Ascending aorta (tissue), 2 donors: ENCODE results near the gene PRKAG2. TPM values are rescaled to one million over a fixed set of nuclear protein-coding genes. Genes with fewer than 3 reads are reported as not detected.
A peak's percentile ranks its signal among the peaks of the same experiment; 100 is the strongest.

ENCODE experiments used
- DNase-seq, 2 donors: peaks; one replicate each; pipeline ENCODE4 v3.0.0-alpha.2; 2019; ENCODE audit warnings: low spot score in 2 of 2
- H3K27ac ChIP-seq, 2 donors: fragments of 200-600 bp; sonication (generic); one replicate each; pipeline ENCODE4 v1.5.1; 2016 to 2017; ENCODE audit warnings: mild to moderate bottlenecking in 1 of 2
- H3K27me3 ChIP-seq: fragments of 200-600 bp; sonication (generic); one replicate; pipeline ENCODE4 v1.5.1; 2017
- H3K36me3 ChIP-seq, 2 donors: fragments of 200-600 bp; sonication (generic); one replicate each; pipeline ENCODE4 v1.5.1; 2016
- H3K4me1 ChIP-seq, 2 donors: fragments of 200-600 bp; sonication (generic); one replicate each; pipeline ENCODE4 v1.5.1; 2016 to 2017; ENCODE audit warnings: mild to moderate bottlenecking in 1 of 2
- H3K4me3 ChIP-seq, 2 donors: fragments of 200-600 bp; sonication (generic); one replicate each; pipeline ENCODE4 v1.5.1; 2016 to 2017; ENCODE audit warnings: mild to moderate bottlenecking in 1 of 2
- H3K9me3 ChIP-seq, 2 donors: fragments of 200-600 bp; sonication (generic); one replicate each; pipeline ENCODE4 v1.5.1; 2016
- intact Hi-C: fragments of 100-400 bp; cut with DNase I; formaldehyde crosslinking; loops from one replicate; pipeline ENCODE4 v1.15.1; 2023
- total RNA-seq: library from RNA; depleted of rRNA; stranded (reverse); fragments of >200 nt; gene quantifications from one replicate; pipeline ENCODE4 v1.1.0, GENCODE V29; 2016
- TF ChIP-seq, protein P1 (sequence below), 3 experiments: fragments of 200-600 bp in 2 of 3; fragments of 450-650 bp in 1 of 3; sonication (generic) in 2 of 3; IDR thresholded peaks; one replicate each; pipeline ENCODE4 v1.5.1; 2016 to 2019; ENCODE audit warnings: antibody characterized with exemption in 3 of 3, mild to moderate bottlenecking in 1 of 3, moderate library complexity in 1 of 3

PRKAG2 gene
- total RNA-seq, 1 donor from 2014 or later: 26.7 TPM

DNA sequence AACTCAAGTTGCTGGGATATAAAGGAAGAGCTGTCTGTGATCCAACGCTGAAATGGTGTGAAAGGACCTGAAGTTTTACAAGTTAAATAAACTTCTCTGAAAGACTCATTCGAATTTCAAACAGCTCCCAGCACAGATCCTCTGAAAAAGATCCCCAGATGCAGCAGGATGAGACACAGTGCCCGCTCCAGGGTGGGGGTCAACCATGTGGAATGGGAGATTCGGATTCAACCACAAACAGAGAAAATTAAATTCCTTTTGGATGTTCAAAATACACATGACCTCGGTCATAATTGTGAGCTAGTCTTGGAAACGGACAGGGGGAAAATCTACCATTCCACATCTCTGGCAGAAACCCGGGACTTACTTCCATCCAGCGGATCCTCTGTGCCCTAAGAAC, 119.6 kb downstream of the PRKAG2 start:
- Histone ChIP-seq H3K9me3 (no peaks in the 10 kb centered on the region), H3K36me3 (no peaks in the 10 kb centered on the region), H3K4me3 (no peak overlapping the region), H3K27me3 (no peaks in the 10 kb centered on the region), H3K27ac (peak overlapping the region in 1 of 2 donors; percentile 46), H3K4me1 (peaks cover 11 to 54% of the 10 kb centered on the region in 2 donors)
- DNase-seq: no peak
- intact Hi-C loops: loop anchor here (5.0 to 10.0 kb wide), 4 partner anchors 302 to 672 kb away; partner anchors contain the start of genes AGAP3, FASTK, SMARCD3 and TMUB1
- TF ChIP-seq, protein P1, sequence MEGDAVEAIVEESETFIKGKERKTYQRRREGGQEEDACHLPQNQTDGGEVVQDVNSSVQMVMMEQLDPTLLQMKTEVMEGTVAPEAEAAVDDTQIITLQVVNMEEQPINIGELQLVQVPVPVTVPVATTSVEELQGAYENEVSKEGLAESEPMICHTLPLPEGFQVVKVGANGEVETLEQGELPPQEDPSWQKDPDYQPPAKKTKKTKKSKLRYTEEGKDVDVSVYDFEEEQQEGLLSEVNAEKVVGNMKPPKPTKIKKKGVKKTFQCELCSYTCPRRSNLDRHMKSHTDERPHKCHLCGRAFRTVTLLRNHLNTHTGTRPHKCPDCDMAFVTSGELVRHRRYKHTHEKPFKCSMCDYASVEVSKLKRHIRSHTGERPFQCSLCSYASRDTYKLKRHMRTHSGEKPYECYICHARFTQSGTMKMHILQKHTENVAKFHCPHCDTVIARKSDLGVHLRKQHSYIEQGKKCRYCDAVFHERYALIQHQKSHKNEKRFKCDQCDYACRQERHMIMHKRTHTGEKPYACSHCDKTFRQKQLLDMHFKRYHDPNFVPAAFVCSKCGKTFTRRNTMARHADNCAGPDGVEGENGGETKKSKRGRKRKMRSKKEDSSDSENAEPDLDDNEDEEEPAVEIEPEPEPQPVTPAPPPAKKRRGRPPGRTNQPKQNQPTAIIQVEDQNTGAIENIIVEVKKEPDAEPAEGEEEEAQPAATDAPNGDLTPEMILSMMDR (IDR thresholded peaks at IDR 0.05): no peak

DNA sequence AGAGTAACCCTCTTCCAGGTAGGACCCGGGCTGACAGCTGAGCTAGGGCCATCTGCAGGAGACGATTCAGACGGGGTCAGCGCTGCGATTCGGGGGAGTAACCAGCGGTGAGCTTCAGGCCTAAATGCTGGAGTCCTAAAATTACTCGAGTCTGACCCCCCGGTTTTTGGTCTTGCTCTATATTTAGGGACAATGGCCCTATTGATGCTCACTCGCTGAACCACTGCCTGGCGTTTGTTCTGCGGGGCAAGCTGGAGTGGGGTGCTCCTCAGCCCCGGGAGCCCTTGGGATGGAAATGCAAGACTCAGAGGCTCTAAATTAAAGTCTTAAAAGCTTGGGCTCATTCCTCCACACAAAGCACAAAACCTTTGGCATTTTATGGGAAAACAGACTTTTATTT, 120.0 kb downstream of the PRKAG2 start:
- Histone ChIP-seq H3K4me3 (no peak overlapping the region), H3K4me1 (peaks cover 11 to 54% of the 10 kb centered on the region in 2 donors), H3K27me3 (no peaks in the 10 kb centered on the region), H3K27ac (peak overlapping the region in 1 of 2 donors; percentile 46), H3K36me3 (no peaks in the 10 kb centered on the region), H3K9me3 (no peaks in the 10 kb centered on the region)
- TF ChIP-seq, protein P1 (IDR thresholded peaks at IDR 0.05): no peak
- no peak for DNase-seq
- intact Hi-C loops: loop anchor here (5.0 to 10.0 kb wide), 4 partner anchors 302 to 672 kb away; partner anchors contain the start of genes AGAP3, FASTK, SMARCD3 and TMUB1

DNA sequence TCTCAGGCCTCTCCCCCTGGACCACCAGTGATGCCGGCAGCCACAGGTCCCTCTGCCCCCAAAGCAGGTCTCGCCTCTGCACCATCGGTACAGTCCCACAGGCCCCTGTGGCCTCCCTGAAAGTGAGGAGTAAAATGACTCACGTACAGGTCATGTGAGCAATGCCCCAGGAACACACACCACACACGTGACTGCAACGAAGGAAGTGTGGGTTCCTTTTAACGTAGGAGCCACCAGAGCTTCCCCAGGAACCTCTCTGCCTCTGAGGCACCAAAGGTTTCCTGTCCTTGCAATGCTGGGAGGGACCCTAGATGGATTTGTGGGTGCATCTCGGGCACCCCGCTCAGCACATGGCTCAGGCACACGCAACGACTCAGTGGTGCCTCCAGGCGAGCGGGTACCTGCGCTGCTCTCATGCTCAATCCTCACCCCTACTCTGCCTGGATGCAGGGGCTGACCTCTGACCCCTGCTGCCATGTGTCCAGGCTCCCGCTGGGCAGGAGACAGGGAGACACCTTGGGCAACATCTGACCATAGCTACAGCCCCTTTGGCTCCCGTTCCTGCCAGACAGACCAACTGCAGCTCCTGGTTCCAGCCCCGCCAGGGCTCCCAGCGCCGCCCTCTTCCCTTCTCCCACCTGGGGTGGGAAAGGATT, 120.7 kb downstream of the PRKAG2 start:
- TF ChIP-seq, protein P1 (IDR thresholded peaks at IDR 0.05): no peak
- Histone ChIP-seq H3K27ac (peak overlapping the region in 1 of 2 donors; percentile 46), H3K9me3 (no peaks in the 10 kb centered on the region), H3K4me1 (peaks cover 11 to 54% of the 10 kb centered on the region in 2 donors), H3K36me3 (no peaks in the 10 kb centered on the region), H3K27me3 (no peaks in the 10 kb centered on the region), H3K4me3 (no peak overlapping the region)
- intact Hi-C loops: loop anchor here (5.0 to 10.0 kb wide), 4 partner anchors 301 to 671 kb away; partner anchors contain the start of genes AGAP3, FASTK, SMARCD3 and TMUB1
- DNase-seq: no peak

DNA sequence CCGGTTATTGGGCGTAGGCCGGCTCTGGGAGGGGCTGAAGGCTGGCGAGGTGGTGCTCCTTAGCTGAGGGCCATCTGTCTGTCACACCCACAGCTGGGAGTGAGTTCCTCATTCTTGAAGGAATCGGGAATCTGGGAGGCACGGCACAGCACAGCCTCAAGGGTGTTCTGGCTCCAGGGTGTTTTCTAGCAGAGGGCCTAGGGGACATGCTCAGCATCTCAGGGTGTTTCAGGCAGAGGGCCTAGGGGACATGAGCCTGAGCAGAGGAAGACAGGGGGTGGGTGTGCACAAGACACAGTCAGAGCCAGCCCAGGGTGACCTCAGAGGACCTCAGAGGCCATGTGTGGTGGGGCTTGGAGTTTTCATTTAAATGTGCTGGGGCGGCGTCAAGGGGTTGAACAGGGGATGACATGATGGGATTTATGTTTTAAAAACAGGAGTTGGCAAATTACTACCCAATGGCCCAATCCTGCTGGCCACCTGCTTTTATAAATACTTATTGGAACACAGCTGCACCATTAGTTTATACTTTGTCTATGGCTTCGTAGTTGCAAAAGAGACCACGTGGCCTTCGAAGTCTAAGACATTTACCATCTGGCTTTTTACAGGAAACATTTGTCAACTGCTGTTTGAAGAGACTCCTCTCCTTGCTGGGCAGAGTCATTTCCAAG, 121.6 kb downstream of the PRKAG2 start:
- Histone ChIP-seq H3K27ac (peak overlapping the region; percentile 81 to 89), H3K36me3 (no peaks in the 10 kb centered on the region), H3K9me3 (no peaks in the 10 kb centered on the region), H3K27me3 (no peaks in the 10 kb centered on the region), H3K4me1 (peaks cover 11 to 54% of the 10 kb centered on the region in 2 donors), H3K4me3 (no peak overlapping the region)
- TF ChIP-seq, protein P1 (IDR thresholded peaks at IDR 0.05): no peak
- no peak for DNase-seq
- intact Hi-C loops: loop anchor here (2.0 to 10.0 kb wide), 6 partner anchors 68 to 670 kb away; partner anchors contain the start of genes AGAP3, FASTK, SMARCD3 and TMUB1

DNA sequence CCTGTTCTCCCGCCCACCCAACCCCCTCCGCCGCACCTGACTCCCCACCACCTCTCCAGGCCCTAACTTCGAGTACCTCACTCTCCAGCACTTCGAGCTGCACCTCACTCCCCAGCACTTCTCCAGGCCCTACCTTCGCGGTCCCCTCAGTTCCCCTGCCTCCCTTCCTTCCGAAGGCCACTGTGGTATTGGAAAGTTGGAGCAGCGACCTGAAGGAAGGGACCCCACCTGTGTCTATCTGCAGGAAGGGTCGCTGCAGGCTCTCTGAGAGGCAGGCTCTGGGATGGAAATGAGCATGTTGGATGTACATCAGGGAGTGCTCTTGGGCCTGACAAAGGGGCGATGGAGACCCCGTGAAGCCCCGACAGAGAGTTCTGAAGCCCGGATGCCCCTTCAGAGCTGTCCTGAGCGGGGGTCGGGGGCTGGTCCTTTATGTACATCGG, 122.2 kb downstream of the PRKAG2 start:
- Histone ChIP-seq H3K36me3 (no peaks in the 10 kb centered on the region), H3K4me3 (no peak overlapping the region), H3K9me3 (no peaks in the 10 kb centered on the region), H3K27me3 (no peaks in the 10 kb centered on the region), H3K27ac (peak overlapping the region; percentile 81 to 89), H3K4me1 (peaks cover 11 to 54% of the 10 kb centered on the region in 2 donors)
- TF ChIP-seq, protein P1 (IDR thresholded peaks at IDR 0.05): no peak
- DNase-seq: no peak
- intact Hi-C loops: loop anchor here (1.0 to 10.0 kb wide), 7 partner anchors 68 to 670 kb away; partner anchors contain the start of genes AGAP3, FASTK, SMARCD3 and TMUB1
